NCI-H2171 (cell line): ENCODE results near the gene TNN.
"Not testable (repeated sequence)": the region's sequence is repeated elsewhere in the genome, so short reads cannot be mapped to it uniquely, and the experiment has no call there.

ENCODE experiments used
- DNase-seq: peaks from one replicate; lab custom pipeline; 2025; lab: John Stamatoyannopoulos, UW

Gene TNN

DNA sequence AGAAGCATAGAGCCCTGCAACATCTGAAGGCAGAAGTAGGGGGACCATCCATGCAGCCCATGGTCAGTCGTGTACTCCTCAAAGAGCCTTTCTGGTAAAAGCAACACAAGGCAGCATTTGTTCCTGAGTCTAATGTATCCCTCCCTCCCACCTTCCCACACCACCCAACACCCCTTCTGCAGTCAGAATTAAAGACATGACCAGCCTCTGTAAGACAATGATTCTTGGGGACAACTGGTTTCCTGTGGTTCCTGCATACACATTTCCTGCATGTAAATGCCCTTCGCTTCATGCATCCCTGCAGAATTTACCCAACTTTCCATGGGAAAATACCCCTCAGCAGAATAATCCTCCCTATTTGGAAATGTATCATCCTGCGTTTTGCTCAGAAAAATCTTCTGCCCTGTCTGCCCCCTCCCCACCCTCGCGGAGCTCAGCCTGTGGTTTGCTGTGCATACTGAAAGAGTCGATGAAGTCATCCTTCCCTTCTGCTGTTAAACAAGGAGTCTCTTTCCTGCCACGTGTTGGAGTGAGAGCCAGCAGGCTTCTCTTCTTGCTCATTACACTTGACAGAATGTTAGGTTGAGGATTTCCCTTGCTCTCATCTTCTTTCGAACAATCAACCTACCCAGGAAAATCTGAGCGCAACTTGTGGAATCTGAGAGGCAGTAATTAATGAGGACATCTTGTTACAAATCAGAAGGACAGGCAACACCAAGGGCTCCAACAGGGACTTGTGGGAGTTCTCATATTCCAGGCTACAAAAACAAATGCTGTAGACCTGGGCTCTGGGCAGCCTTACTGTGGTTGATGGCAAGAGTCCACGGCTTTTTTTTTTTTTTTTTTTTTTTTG, 4.7 kb downstream of the TNN start:
- DNase-seq = peak; percentile 54

DNA sequence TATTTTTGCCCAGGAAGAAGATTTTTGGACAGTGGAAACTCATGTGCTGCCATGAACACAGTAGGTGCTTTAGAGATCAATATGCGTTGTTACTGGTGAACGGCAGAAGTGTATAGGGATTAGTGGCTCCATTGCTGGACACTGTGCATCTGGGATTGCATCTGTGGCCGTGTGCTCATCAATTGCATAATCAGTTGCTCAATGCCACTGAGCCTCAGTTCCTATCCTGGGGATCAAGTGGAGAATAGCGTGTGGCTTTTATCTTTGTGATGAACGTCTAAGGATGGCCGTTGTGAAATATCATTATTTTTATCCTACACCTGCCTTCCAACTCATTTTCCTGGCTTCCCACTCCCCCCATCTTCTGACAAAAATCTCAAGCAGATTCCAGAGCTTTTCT, 5.4 kb downstream of the TNN start:
- DNase-seq = no peak

DNA sequence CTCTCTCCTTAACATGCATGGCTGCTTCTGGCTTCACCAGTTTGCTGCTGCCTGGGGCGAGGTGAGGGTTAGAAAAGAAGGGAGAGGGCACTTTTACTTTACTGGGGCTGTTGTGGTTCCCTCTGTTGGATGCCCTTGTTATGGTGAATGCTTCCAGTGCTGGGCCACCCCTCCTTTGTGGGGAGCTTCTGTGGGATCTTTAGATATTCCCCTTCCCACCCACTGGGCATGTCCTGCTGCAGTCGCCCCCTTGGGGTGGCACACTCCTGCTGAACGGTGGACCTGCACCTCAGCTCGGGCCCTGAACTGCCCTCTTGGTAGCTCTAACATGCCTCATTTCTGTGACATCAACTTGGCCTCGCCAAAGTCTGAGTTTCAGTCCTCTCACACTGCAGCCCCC, 6.0 kb downstream of the TNN start:
- no peak for DNase-seq

DNA sequence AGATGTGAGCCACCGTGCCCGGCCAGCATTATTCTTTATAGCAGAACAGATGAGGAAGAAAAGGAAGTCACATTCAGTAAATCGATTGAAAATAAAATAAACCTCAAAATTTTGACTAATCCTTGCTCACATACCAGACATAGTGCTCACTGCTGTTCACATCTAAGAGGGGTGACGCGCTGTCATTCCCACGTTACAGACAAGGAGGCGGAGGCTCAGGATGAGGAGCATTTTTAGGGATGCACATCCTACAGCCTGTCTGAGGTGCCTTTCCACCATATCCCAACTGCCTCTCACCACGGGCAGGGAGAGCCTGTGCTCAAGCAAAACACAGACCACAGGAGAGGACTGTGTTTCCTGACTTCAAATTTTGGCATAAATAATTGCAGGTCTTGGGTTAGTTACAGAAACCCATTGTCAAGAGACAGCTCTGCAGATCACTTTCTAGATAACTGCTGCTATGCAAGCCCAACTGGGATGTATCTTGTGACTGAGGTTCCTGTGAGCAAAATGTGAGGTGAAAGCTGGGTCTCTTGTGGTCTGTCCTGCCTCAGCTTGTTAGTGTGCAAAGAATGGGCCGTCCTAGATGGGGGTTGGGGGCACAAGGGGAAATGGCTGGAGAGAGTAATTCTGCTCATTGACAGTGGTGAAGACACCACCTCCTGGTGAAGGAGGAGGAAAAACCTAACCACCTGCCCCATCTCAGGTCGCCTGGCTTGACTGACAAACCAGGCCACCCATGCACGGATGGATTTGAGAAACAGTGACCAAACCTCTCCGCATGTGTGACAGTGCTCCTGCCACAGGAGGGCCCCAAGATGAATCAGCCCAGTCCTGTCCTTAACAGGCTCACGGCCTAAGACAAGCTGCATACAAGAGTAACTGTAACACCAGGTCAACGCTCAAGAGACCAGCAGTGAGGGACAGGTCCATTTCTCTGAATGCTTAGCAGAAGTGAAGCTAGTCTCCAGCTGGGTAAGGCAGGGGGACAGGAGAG, 8.2 kb downstream of the TNN start:
- DNase-seq = no peak

DNA sequence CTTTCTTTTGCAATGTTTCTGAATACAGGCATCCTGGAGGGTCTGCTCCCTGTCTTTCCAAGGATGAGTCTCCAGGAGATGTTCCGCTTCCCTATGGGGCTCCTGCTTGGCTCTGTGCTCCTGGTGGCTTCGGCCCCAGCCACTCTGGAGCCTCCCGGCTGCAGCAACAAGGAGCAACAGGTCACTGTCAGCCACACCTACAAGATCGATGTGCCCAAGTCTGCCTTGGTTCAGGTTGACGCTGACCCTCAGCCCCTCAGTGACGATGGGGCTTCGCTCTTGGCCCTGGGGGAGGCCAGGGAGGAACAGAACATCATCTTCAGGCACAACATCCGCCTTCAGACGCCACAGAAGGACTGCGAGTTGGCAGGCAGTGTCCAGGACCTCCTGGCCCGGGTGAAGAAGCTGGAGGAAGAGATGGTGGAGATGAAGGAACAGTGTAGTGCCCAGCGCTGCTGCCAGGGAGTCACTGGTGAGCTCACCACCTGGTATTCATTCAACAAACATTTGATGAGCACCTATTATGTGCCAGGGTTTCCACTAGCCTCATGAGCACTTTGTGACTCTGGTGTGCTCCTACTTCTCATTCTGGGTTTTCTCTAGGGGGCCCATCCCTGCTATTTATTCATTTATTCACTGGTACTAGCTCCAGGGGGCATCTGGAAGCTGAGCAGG, 9.9 kb downstream of the TNN start:
- DNase-seq = no peak

DNA sequence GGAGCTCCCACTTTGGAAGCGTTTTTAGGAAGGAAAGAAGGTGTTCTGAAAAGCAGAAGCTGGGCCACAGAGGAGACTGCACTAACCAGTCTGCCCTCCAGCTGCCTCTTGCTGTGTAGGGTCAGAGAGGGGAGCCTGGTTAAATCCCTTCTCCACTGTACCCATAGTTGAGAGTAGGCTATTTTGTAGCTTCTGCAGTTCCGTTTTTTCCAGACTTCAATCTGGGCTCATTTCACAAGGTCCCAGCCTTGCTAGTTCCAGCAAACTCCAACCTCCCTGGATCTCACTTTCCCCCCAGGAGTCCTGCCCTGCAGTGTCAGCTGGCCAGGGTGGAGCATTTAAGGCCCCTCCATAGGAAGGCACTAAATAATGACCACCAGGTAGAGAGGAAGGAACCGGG, 11.0 kb downstream of the TNN start:
- DNase-seq = no peak

DNA sequence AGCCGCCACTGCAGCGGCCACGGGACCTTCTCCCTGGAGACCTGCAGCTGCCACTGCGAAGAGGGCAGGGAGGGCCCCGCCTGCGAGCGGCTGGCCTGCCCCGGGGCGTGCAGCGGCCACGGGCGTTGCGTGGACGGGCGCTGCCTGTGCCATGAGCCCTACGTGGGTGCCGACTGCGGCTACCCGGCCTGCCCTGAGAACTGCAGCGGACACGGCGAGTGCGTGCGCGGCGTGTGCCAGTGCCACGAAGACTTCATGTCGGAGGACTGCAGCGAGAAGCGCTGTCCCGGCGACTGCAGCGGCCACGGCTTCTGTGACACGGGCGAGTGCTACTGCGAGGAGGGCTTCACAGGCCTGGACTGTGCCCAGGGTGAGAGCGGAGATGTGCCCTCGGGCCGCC, 11.7 kb downstream of the TNN start:
- no peak for DNase-seq

DNA sequence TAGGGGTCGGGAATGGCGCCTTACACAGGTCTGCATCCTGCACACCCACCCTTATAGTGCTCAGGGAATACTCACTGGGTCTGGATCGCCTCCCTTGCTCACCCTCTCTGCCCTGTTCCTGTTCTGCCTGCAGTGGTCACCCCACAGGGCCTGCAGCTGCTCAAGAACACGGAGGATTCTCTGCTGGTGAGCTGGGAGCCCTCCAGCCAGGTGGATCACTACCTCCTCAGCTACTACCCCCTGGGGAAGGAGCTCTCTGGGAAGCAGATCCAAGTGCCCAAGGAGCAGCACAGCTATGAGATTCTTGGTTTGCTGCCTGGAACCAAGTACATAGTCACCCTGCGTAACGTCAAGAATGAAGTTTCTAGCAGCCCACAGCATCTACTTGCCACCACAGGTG, 12.4 kb downstream of the TNN start:
- no peak for DNase-seq

DNA sequence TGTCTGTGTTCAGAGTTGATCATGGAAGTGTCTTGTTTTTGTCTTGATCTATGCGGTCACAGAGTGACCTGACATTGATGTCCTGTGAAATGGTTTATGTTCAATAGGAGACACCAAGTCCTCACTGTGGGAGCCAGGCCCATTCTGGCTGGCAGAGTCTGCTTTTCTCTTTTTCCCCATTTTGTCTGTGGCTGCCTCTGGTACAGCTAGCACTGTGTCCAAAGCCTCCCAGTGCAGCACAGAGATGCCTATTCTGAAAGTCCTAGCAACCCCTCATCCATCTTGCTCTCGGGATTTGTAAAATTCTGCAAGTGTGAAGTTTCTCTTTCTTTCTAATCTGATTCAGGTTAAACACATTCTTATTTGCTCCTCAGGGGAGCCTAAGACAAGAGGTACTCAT, 14.3 kb downstream of the TNN start:
- no peak for DNase-seq

DNA sequence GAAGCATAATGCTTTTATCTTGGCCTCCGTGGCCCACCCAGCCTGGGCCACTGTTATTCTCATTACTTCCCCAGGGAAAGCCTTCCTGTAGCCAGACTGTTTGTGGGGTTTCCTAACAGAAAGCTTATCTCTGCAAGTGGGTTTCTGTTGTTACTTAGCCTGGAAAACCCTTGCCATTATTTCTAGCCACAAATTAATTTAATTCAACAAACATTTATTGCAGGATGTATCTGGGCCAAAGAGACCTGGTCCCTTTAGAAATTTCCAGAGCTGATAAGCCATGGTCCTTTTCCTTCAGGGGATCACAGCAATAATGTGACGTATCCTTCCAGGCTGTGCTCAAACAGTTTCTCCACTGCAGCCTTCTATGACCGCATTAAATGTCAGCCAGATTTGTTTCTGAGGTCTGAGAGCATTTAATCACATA, 20.9 kb downstream of the TNN start:
- no peak for DNase-seq

DNA sequence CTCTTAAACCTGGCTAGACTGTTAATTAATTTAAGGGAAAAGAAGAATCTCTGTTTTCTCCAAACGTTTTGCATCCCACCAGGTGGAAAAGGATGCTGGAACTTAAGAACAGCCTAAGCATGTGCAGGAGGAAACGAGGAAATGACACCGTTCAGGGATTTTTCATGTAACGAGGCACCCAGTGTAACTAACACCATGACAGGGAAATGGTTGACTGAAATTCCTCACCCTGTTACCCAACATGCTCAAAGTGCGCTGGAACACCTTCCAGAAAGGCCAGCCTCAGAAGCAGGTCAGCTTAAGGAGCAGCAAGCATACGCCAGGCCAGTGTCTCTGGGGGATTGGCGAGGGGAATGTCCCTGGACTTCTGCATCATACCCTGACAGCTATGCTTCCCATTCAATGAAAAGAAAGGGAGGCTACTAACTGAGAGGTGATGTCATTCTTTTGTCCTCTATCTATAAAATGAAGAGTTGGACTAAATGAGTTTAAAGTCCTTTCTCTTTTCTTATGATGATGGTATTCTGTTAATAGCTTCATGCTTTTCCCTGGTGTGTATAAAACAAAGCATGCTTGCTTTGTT, 21.6 kb downstream of the TNN start:
- DNase-seq = no peak

DNA sequence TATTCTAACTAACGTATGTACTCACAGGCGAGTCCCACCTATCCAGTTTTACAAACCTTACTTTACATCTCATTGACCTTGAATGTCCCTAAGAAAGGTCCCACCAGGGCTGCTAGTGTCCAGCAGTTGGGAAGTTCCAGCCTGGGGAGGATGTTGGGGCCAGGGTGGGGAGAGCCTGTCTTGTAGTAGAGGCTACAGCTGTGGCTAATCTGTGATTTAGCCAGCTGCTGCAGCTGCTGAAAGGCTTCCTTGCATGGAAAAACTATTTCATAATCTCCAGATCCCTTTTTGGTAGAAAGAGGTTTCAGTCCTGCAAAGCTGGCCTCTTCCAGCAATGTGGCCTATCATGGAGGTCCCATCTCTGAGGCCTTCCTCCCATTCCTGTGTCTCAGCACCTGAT, 23.1 kb downstream of the TNN start:
- no peak for DNase-seq

DNA sequence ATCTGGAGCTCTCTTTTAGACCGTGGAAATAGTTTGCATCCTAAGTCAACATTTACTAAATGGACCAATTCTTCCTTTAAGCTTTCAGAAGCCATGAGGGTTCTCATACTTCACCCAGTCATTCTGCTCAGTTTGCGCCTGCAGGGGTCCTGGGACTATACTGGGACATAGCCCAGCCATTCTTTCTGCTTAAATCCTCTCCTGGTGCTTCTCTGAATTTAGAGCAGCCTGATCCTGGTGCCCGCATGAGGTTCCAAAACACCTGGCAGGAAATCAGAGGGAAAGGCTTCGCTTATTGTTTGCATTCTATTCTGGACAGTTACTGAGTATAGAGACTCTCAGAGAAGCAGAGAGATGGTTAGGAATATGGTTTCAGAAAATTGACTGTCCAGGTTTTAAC, 27.0 kb downstream of the TNN start:
- no peak for DNase-seq

DNA sequence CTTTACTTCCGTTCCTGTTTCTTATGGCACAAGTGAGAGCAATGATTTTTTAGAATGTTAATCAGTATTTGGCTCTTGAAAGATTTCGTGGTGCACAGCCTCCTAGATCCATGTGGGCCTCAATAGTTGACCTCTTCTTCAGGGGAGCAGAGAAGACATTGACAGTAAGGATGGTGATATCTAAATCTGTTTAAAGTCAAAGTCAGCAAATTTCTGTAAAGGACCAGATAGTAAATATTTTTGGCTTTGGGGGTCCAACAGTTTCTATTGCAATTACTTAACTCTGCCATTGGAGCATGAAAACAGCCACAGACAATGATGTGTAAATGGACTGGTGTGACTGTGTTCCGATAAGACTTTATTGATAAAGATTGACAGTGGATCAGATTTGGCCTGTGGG, 27.4 kb downstream of the TNN start:
- no peak for DNase-seq

DNA sequence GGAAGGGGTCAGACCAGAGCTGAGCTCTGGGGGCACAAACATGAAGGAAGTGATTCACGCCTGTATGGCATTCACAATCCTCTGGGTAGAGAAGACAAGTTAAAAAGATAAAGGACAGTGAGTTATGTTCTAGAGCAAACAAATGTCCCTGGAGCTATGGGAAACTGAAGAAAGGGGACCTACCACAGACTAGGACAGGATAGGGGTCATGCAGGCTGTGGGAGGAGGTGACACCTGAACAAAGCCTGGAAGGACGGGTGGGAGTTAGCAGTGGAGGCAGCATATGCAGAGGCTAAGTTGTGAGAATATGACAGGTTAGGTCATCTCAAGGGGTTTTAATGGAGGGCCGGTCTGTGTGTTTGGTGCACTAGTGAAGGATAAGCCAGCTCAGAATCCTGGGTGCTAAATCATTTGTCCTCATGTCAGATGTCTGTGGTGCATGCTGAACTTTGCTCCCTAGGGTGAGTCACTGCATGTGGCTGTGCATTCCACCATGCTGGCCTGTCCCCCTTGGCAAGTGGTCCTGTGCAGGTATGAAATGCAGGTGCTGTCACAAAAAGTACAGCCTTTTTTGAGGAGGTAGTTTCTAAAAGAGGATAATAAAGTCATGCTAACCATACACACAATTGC, 28.5 kb downstream of the TNN start:
- DNase-seq = no peak

DNA sequence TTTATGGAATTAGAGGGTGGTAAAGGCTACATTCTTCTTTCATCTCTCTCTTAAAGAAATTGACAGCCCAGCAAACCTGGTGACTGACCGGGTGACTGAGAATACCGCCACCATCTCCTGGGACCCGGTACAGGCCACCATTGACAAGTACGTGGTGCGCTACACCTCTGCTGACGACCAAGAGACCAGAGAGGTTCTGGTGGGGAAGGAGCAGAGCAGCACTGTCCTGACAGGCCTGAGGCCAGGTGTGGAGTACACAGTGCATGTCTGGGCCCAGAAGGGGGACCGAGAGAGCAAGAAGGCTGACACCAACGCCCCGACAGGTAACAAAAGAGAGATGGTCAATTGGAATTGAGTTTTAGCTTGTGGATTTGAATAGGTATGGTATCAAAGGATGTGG, 29.7 kb downstream of the TNN start:
- no peak for DNase-seq

DNA sequence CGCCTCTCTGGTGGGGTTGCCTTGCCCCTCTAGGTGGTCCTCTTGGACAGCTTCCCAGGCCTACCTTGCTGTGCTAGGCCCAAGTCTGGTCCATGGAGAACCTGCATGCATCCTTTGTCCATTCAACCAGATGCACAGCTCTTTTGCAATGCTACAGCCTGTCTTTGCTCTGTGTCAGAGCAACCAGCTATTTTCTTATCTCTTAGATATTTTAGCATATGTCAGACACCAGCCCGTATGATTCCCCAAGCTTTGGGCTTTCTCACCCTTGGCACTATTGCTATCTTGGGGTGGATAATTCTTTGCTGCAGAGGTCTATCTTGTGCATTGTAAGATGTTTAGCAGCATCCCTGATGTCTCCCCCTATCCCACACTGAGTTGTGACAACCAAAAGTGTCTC, 32.3 kb downstream of the TNN start:
- DNase-seq = no peak

DNA sequence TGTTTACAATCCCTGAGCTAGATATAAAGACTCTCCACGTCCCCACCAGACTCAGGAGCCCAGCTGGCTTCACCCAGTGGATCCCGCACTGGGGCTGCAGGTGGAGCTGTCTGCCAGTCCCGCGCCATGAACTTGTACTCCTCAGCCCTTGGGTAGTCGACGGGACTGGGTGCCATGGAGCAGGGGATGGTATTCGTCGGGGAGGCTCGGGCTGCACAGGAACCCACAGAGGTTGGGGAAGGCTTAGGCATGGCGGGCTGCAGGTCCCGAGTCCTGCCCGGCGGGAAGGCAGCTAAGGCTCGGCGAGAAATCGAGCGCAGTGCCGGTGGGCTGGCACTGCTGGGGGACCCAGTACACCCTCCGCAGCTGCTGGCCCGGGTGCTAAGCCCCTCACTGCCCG, 34.5 kb downstream of the TNN start:
- not testable (repeated sequence) for DNase-seq

DNA sequence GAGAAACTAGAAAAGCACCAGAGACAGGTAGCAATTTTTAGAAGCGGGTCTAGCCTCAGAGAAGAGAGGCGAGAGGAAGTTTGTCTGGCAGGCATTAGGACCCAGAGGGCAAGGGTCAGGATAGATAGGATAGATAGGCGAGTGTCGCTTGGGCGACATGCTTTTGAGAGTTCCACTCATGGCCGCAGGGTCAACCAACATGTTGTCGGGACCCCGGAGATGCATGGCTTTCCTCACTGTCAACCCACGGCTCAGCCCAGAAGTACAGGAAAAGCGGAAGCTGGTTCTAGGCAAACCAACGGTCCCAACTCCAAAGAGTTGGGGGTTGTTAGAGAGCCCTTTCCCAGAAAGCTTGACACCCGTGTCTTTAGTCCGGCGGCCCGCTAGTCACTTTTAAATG, 38.9 kb downstream of the TNN start:
- not testable (repeated sequence) for DNase-seq

DNA sequence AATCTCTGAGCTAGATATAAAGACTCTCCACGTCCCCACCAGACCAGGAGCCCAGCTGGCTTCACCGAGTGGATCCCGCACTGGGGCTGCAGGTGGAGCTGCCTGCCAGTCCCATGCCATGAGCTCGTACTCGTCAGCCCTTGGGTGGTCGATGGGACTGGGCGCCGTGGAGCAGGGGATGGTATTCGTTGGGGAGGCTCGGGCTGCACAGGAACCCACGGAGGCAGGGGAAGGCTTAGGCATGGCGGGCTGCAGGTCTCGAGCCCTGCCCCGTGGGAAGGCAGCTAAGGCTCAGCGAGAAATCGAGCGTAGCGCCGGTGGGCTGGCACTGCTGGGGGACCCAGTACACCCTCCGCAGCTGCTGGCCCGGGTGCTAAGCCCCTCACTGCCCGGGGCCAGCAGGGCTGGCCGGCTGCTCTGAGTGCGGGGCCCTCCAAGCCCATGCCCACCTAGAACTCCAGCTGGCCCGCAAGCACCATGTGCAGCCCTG, 40.7 kb downstream of the TNN start:
- DNase-seq = not testable (repeated sequence)

DNA sequence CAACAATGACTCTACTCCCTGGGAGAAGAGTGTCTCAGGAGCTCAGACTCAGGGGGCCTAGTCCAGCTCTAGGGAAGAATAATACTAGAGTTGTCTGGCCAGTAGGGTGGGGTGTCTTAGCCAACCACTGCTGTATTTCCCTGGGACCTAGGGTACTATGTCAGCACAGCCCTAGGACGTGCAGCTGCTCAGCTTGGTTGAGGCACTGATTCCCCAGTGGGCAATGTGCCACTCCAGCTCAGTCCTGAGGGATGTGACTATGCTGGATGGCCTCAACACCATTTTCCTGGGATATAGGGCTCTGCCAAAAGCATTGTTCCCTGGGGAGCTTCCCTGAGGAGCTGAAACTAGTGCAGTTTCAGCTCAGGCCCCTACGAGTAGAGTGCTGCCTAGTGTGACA, 47.4 kb downstream of the TNN start:
- no peak for DNase-seq
